Measurements from ENCODE around the gene TCN1.

- TF ChIP-seq POLR2A (IDR thresholded peaks at IDR 0.05; ENCODE audit: borderline replicate concordance, extremely low read depth, insufficient read depth, insufficient read length), result no peak
- TF ChIP-seq, protein P1, sequence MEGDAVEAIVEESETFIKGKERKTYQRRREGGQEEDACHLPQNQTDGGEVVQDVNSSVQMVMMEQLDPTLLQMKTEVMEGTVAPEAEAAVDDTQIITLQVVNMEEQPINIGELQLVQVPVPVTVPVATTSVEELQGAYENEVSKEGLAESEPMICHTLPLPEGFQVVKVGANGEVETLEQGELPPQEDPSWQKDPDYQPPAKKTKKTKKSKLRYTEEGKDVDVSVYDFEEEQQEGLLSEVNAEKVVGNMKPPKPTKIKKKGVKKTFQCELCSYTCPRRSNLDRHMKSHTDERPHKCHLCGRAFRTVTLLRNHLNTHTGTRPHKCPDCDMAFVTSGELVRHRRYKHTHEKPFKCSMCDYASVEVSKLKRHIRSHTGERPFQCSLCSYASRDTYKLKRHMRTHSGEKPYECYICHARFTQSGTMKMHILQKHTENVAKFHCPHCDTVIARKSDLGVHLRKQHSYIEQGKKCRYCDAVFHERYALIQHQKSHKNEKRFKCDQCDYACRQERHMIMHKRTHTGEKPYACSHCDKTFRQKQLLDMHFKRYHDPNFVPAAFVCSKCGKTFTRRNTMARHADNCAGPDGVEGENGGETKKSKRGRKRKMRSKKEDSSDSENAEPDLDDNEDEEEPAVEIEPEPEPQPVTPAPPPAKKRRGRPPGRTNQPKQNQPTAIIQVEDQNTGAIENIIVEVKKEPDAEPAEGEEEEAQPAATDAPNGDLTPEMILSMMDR (IDR thresholded peaks at IDR 0.05 in 2 of 3, conservative IDR thresholded peaks at IDR 0.05 in 1 of 3; ENCODE audit: borderline replicate concordance in 1 of 3, insufficient read depth in 1 of 3, low read depth in 2 of 3, low read length in 2 of 3), result no peak
- TF ChIP-seq YY1 (IDR thresholded peaks at IDR 0.05; ENCODE audit: extremely low read depth, insufficient replicate concordance, low read depth, low read length), result no peak
Measured at GRCh38 chr11:59859673-59860072, 6.6 kb downstream of the TCN1 start.
